K562 (cell line): ENCODE measurements around the gene YBX1. TPM values are rescaled to one million over a fixed set of nuclear protein-coding genes. Genes with fewer than 3 reads are reported as not detected.

Source experiments
- ATAC-seq: fragments of 200-7000 bp; cut with Tn5 transposase; 3 replicates; pipeline ENCODE4 v1.9.1; 2020; ENCODE audit warnings: moderate library complexity
- BruUV-seq: library from RNA; stranded (reverse); fragments of 400-500 nt; replicated peaks from 2 replicates; lab custom pipeline; 2021; lab: Mats Ljungman, UMichigan
- CTCF ChIA-PET: fragments of 300-600 bp; formaldehyde crosslinking; extraction: SDS; loops from one replicate; lab custom pipeline; 2021; ENCODE audit warnings: low intra/inter-chr PET ratio; lab: Yijun Ruan, JAX
- POLR2A ChIA-PET: fragments of 300-600, 350-650 bp; sonication (Branson Sonifier 250); formaldehyde crosslinking; extraction: SDS; loops from one replicate; lab custom pipeline; 2021; ENCODE audit warnings: antibody characterized with exemption, inconsistent platforms; lab: Yijun Ruan, JAX
- DNase-seq, 4 experiments: peaks; one replicate each; pipeline versions ENCODE4 v3.0.0 to v3.0.0-alpha.2; 2011 to 2018; ENCODE audit warnings: low spot score in 3 of 4, mixed read lengths in 3 of 4; ENCODE audit errors: extremely low read depth in 1 of 4
- FAIRE-seq: peaks from 2 replicates; lab custom pipeline; 2011; peaks lifted over from hg19 to GRCh38; lab: Jason Lieb, UNC
- H2AFZ ChIP-seq: 2 replicates; pipeline ENCODE4 v1.6.0; 2011; ENCODE audit warnings: low read depth, low read length, control low read depth, inconsistent platforms
- H3K27ac ChIP-seq: fragments of 200-600 bp; 3 replicates; pipeline ENCODE4 v1.8.0; 2011; ENCODE audit warnings: low read depth, mild to moderate bottlenecking, control low read depth, inconsistent platforms, low read length, moderate library complexity, mixed read lengths; ENCODE audit errors: extremely low read depth
- H3K27me3 ChIP-seq, 2 experiments: fragments of 300-600 bp in 1 of 2; 2 replicates in 1 of 2; 3 replicates in 1 of 2; pipeline versions ENCODE4 v1.6.0 to v1.8.0; 2011; ENCODE audit warnings: inconsistent platforms in 2 of 2, low read length in 2 of 2, mild to moderate bottlenecking in 1 of 2, mixed read lengths in 1 of 2, moderate library complexity in 1 of 2; ENCODE audit not compliant: control insufficient read depth in 2 of 2, insufficient read depth in 2 of 2
- H3K36me3 ChIP-seq: fragments of 300-600 bp; 3 replicates; pipeline ENCODE4 v1.8.0; 2011; ENCODE audit warnings: mild to moderate bottlenecking, low read length, inconsistent platforms; ENCODE audit not compliant: control insufficient read depth, insufficient read depth
- H3K4me1 ChIP-seq, 2 experiments: fragments of 200-600 bp in 1 of 2; replicated peaks in 1 of 2; 2 replicates in 1 of 2; 3 replicates in 1 of 2; pipeline versions ENCODE4 v1.5.1 to v1.8.0; 2011; ENCODE audit warnings: inconsistent platforms in 2 of 2, low read length in 2 of 2, mild to moderate bottlenecking in 1 of 2, mixed read lengths in 1 of 2, moderate library complexity in 1 of 2; ENCODE audit not compliant: control insufficient read depth in 2 of 2, insufficient read depth in 2 of 2
- H3K4me2 ChIP-seq: 2 replicates; pipeline ENCODE4 v1.6.1; 2011; ENCODE audit warnings: low read length, control low read depth, inconsistent platforms, mixed read lengths; ENCODE audit not compliant: insufficient read depth
- H3K4me3 ChIP-seq: fragments of 200-600 bp; sonication (generic), shearing (Covaris generic); 2 replicates; pipeline ENCODE4 v1.5.1; 2016; ENCODE audit warnings: control low read depth, inconsistent platforms
- H3K79me2 ChIP-seq: fragments of 200-600 bp; 3 replicates; pipeline ENCODE4 v1.8.0; 2011; ENCODE audit warnings: low read length, inconsistent platforms; ENCODE audit not compliant: control insufficient read depth, insufficient read depth
- H3K9ac ChIP-seq, 2 experiments: 2 replicates each; pipeline versions ENCODE4 v1.6.0 to v1.6.1; 2011; ENCODE audit warnings: low read depth in 2 of 2, low read length in 2 of 2, control low read depth in 1 of 2, inconsistent platforms in 1 of 2, mild to moderate bottlenecking in 1 of 2, mixed read lengths in 1 of 2; ENCODE audit not compliant: insufficient read depth in 1 of 2
- H3K9me1 ChIP-seq: one replicate; pipeline ENCODE4 v1.6.0; 2011; ENCODE audit warnings: inconsistent platforms, mild to moderate bottlenecking, low read length, moderate library complexity; ENCODE audit not compliant: control insufficient read depth, insufficient read depth
- H3K9me3 ChIP-seq: replicated peaks from 2 replicates; pipeline ENCODE4 v1.5.1; 2011; ENCODE audit warnings: low read depth, low read length, inconsistent platforms; ENCODE audit not compliant: control insufficient read depth, insufficient read depth
- H4K20me1 ChIP-seq: replicated peaks from 2 replicates; pipeline ENCODE4 v1.6.1; 2011; ENCODE audit warnings: low read length, inconsistent platforms, mixed read lengths; ENCODE audit not compliant: control insufficient read depth, insufficient read depth
- DACH1 ChIP-seq: fragments of 450-650 bp; IDR thresholded peaks from 2 replicates; pipeline ENCODE4 v1.6.1; 2018; ENCODE audit not compliant: partially characterized antibody
- SPI1 ChIP-seq: IDR thresholded peaks from 2 replicates; pipeline ENCODE4 v1.6.1; 2011; ENCODE audit warnings: low read depth, low read length, control low read depth, borderline replicate concordance
- ZNF174 ChIP-seq: fragments of 250-450 bp; sonication (Bioruptor Pico); IDR thresholded peaks from 2 replicates; pipeline ENCODE4 v1.4.0; 2020; ENCODE audit warnings: mild to moderate bottlenecking
- WGBS: fragments of 100-300 bp; shearing (Covaris generic); methylation state at CpG from one replicate; pipeline ENCODE4 v1.1.6; 2016; ENCODE audit warnings: low coverage, mixed read lengths; ENCODE audit not compliant: insufficient coverage; ENCODE audit errors: missing lambda C conversion rate; 5-methylcytosine and 5-hydroxymethylcytosine counted together
- in situ Hi-C: fragments of 300-500 bp; cut with MboI; formaldehyde crosslinking; loops from 4 replicates; pipeline ENCODE4 v1.15.0; 2018; ENCODE audit warnings: inconsistent platforms, mixed read lengths
- intact Hi-C: fragments of 100-400 bp; cut with micrococcal nuclease; formaldehyde crosslinking; loops from 2 replicates; pipeline ENCODE4 v1.14.2; 2022
- polyA plus RNA-seq, 8 experiments: library from polyadenylated mRNA; depleted of rRNA in 4 of 8; stranded (reverse) in 5 of 8; unstranded in 3 of 8; fragments of >200 nt; fragmentation: Nextera tagmentation in 2 of 8; fragmentation: Illumina TruSeq in 1 of 8; extraction: Ambion mirVana in 2 of 8; extraction: Trizol in 1 of 8; gene quantifications; 2 replicates each; pipeline versions ENCODE4 v1.2.1 to v1.2.3, GENCODE V29; 2011 to 2014; ENCODE audit warnings: inconsistent platforms in 1 of 8, missing spikeins in 1 of 8
- total RNA-seq, 7 experiments: library from RNA; depleted of rRNA in 6 of 7; stranded (reverse); fragments of >200 nt in 6 of 7; fragmentation: Illumina TruSeq in 2 of 7; extraction: Trizol in 2 of 7; gene quantifications; 2 replicates each; pipeline versions ENCODE4 v1.2.1 to v1.2.3, GENCODE V29; 2011 to 2021; ENCODE audit warnings: low replicate concordance in 1 of 7
- TF ChIP-seq, protein P1 (sequence below): fragments of 450-650 bp; IDR thresholded peaks from 2 replicates; pipeline ENCODE4 v1.7.1; 2018; ENCODE audit warnings: mild to moderate bottlenecking, low read depth; ENCODE audit not compliant: partially characterized antibody

The YBX1 gene
- total and polyA plus RNA-seq, 9 of the 15 experiments (the other 6 are each of a cell fraction or from before 2014, with no cell fraction given) = 363 to 1,955 (median 1,216) TPM

DNA sequence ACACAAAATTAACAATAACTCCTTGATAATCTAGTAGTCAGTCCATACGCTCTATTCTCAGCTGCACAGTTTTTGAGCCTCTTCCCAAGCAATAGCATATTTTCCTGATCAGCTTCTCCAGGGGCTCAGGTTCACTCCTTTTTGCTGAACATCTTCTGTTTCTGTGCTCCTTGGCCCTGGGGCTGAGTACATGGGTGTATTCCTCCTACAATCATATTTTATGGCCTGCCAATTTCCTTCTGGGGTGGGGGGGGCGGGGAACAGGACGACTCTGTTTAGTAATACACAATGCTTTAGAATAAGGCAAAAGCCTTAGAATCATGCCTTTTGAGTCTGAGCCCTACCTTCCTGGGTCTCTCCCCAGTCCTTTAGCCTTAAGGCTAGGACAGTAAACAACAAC is 49.4 kb downstream of the YBX1 start:
- Histone ChIP-seq H3K27me3 (peaks cover 2 to 24% of the 10 kb centered on the region in 2 experiments; a peak in 3 of 5 replicates), H3K4me2 (no peak overlapping the region), H3K9me1 (peaks cover 4% of the 10 kb centered on the region), H4K20me1 (no peaks in the 10 kb centered on the region), H3K27ac (no peak overlapping the region), H3K9me3 (no peaks in the 10 kb centered on the region), H2AFZ (no peak overlapping the region), H3K4me3 (no peak overlapping the region), H3K4me1 (peaks cover 0 to 17% of the 10 kb centered on the region in 2 experiments; a peak in 3 of 5 replicates), H3K79me2 (no peaks in the 10 kb centered on the region), H3K36me3 (no peaks in the 10 kb centered on the region), H3K9ac (no peak overlapping the region)
- WGBS = 15% methylated on average over 3 of the region's 3 CpGs
- no TSS peak for BruUV-seq
- in situ Hi-C loops (loop anchor here (5.0 to 25.0 kb wide), 2 partner anchors 144 to 589 kb away; no protein-coding TSS in a partner anchor), intact Hi-C loops (loop anchor here (1.0 to 10.0 kb wide), 4 partner anchors 153 to 587 kb away; no protein-coding TSS in a partner anchor)
- DNase-seq (no peak), FAIRE-seq (no peak), ATAC-seq (no peak)
- TF ChIP-seq SPI1 (no peak), ZNF174 (CRISPR knock-in tag) (no peak), DACH1 (no peak)
- TF ChIP-seq, protein P1, sequence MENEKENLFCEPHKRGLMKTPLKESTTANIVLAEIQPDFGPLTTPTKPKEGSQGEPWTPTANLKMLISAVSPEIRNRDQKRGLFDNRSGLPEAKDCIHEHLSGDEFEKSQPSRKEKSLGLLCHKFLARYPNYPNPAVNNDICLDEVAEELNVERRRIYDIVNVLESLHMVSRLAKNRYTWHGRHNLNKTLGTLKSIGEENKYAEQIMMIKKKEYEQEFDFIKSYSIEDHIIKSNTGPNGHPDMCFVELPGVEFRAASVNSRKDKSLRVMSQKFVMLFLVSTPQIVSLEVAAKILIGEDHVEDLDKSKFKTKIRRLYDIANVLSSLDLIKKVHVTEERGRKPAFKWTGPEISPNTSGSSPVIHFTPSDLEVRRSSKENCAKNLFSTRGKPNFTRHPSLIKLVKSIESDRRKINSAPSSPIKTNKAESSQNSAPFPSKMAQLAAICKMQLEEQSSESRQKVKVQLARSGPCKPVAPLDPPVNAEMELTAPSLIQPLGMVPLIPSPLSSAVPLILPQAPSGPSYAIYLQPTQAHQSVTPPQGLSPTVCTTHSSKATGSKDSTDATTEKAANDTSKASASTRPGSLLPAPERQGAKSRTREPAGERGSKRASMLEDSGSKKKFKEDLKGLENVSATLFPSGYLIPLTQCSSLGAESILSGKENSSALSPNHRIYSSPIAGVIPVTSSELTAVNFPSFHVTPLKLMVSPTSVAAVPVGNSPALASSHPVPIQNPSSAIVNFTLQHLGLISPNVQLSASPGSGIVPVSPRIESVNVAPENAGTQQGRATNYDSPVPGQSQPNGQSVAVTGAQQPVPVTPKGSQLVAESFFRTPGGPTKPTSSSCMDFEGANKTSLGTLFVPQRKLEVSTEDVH = no peak
- ChIA-PET POLR2A (no interaction called here), CTCF (interaction anchor here (0.5 to 1.4 kb wide), 4 partner anchors 23 to 346 kb away, joined by 3 to 6 read pairs (median 4); no protein-coding TSS in a partner anchor)
